ENCODE measurements around the gene PCIF1. TPM values are rescaled to one million over a fixed set of nuclear protein-coding genes. Genes with fewer than 3 reads are reported as not detected.

The PCIF1 gene
- total RNA-seq, 3 donors from 2014 or later, result 29.2 to 37.8 (median 35.1) TPM

DNA sequence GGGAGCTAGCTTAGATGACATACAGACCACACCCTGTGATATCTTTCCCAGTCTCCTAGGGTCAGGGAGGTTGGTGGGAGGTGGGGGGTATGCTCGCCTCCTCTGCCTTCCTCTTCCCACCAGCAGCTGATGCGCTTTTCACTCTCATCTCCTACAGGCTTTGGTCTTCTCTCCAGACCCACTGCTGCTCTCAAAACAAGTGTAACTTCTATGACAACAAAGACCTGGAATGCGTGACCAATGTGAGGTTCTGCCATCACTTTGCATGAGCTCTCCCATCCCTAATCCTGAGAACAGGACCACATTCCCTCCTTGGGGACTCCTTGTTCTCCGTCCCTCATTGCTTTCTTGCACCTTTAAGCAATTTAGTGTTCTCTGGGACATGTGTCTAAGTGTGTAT is 40.7 kb upstream of the PCIF1 start:
- H3K9me3 ChIP-seq, result no peaks in the 10 kb centered on the region
- peaks cover 18% of the 10 kb centered on the region for H3K4me1 ChIP-seq (ENCODE audit: low read depth)
- no peak for TF ChIP-seq CTCF (IDR thresholded peaks at IDR 0.05)
- no peaks in the 10 kb centered on the region for H3K36me3 ChIP-seq (ENCODE audit: low read depth)
- no peak overlapping the region for H3K4me3 ChIP-seq
- ATAC-seq (no peak), DNase-seq (no peak)
- intact Hi-C loops (cut with DNase I, micrococcal nuclease), result no loop called here

DNA sequence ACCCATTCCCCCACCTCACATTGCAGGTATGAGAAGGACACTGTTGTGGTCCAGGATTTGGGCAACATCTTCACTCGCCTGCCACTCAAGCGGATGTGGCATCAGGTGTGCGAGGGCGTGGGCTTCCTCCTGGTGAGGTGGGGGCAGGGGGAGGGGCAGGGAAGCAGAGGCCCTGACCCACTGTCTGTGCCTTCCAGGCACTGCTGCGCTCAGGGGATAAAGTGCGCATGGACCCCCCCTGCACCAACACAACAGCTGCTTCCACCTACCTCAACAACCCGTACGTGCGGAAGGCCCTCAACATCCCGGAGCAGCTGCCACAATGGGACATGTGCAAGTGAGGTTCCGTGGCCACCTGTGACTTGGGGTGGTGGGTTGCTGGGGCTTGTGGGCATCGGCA is 39.7 kb upstream of the PCIF1 start:
- no peaks in the 10 kb centered on the region for H3K36me3 ChIP-seq (ENCODE audit: low read depth)
- intact Hi-C loops (cut with DNase I, micrococcal nuclease), result no loop called here
- DNase-seq (no peak), ATAC-seq (no peak)
- H3K9me3 ChIP-seq, result no peaks in the 10 kb centered on the region
- H3K4me1 ChIP-seq (ENCODE audit: low read depth), result peaks cover 18% of the 10 kb centered on the region
- H3K4me3 ChIP-seq, result no peak overlapping the region
- TF ChIP-seq CTCF (IDR thresholded peaks at IDR 0.05), result no peak

- no peak overlapping the region for H3K4me3 ChIP-seq
- TF ChIP-seq CTCF (IDR thresholded peaks at IDR 0.05), result no peak
- intact Hi-C loops (cut with DNase I, micrococcal nuclease), result no loop called here
- H3K9me3 ChIP-seq, result no peaks in the 10 kb centered on the region
- DNase-seq, result no peak
- ATAC-seq, result no peak
- peaks cover 21% of the 10 kb centered on the region for H3K4me1 ChIP-seq (ENCODE audit: low read depth)
- no peaks in the 10 kb centered on the region for H3K36me3 ChIP-seq (ENCODE audit: low read depth)
These were observed 37.8 kb upstream of the PCIF1 start for GRCh38 chr20:45896641-45897161.

GRCh38 chr20:45897289-45897688 is 37.2 kb upstream of the PCIF1 start:
- Histone ChIP-seq H3K9me3 (no peaks in the 10 kb centered on the region), H3K4me1 (ENCODE audit: low read depth) (peaks cover 17% of the 10 kb centered on the region), H3K4me3 (no peak overlapping the region), H3K36me3 (ENCODE audit: low read depth) (no peaks in the 10 kb centered on the region)
- intact Hi-C loops (cut with DNase I, micrococcal nuclease), result no loop called here
- no peak for DNase-seq
- no peak for ATAC-seq
- TF ChIP-seq CTCF (IDR thresholded peaks at IDR 0.05), result no peak

DNA sequence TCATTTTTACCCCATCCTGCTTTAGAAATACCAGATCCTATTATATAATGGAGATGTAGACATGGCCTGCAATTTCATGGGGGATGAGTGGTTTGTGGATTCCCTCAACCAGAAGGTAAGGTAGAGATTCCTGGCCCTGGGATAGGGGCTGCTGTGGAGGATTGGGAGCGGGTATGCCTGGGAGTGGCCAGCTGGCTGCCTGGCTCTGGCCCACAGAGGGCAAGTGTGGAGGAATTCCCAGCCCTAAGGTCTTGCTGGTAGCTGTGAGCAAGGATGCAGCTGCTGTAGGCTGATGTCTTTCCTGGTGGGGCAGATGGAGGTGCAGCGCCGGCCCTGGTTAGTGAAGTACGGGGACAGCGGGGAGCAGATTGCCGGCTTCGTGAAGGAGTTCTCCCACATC is 36.8 kb upstream of the PCIF1 start:
- no peak for TF ChIP-seq CTCF (IDR thresholded peaks at IDR 0.05)
- Histone ChIP-seq H3K36me3 (ENCODE audit: low read depth) (no peaks in the 10 kb centered on the region), H3K9me3 (no peaks in the 10 kb centered on the region), H3K4me1 (ENCODE audit: low read depth) (peaks cover 13% of the 10 kb centered on the region), H3K4me3 (no peak overlapping the region)
- intact Hi-C loops (cut with DNase I, micrococcal nuclease), result no loop called here
- ATAC-seq (no peak), DNase-seq (no peak)

DNA sequence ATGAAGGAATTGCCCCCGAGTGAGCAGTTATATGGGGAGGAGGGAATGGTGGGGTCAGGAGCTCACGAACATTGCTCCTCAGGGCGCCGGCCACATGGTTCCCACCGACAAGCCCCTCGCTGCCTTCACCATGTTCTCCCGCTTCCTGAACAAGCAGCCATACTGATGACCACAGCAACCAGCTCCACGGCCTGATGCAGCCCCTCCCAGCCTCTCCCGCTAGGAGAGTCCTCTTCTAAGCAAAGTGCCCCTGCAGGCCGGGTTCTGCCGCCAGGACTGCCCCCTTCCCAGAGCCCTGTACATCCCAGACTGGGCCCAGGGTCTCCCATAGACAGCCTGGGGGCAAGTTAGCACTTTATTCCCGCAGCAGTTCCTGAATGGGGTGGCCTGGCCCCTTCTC is 36.2 kb upstream of the PCIF1 start:
- intact Hi-C loops (cut with DNase I, micrococcal nuclease), result no loop called here
- H3K9me3 ChIP-seq, result no peaks in the 10 kb centered on the region
- H3K36me3 ChIP-seq (ENCODE audit: low read depth), result no peaks in the 10 kb centered on the region
- DNase-seq, result no peak
- no peak for TF ChIP-seq CTCF (IDR thresholded peaks at IDR 0.05)
- H3K4me1 ChIP-seq (ENCODE audit: low read depth), result peaks cover 7% of the 10 kb centered on the region
- H3K4me3 ChIP-seq, result no peak overlapping the region
- ATAC-seq, result no peak
